Hepatocyte (in vitro differentiated cells): ENCODE measurements around the gene SLC25A45. TPM values are rescaled to one million over a fixed set of nuclear protein-coding genes. Genes with fewer than 3 reads are reported as not detected.

ENCODE experiments used
- DNase-seq: peaks from one replicate; pipeline ENCODE4 v3.0.0-alpha.2; 2016; ENCODE audit warnings: low spot score
- H2AFZ ChIP-seq: fragments of 200-600 bp; sonication (generic); 2 replicates; pipeline ENCODE4 v1.6.0; 2016; ENCODE audit warnings: antibody characterized with exemption, mild to moderate bottlenecking
- H3K27ac ChIP-seq: fragments of 200-600 bp; sonication (generic); 2 replicates; pipeline ENCODE4 v1.5.1; 2016; ENCODE audit warnings: mild to moderate bottlenecking
- H3K27me3 ChIP-seq: fragments of 200-600 bp; sonication (generic); 2 replicates; pipeline ENCODE4 v1.6.1; 2016
- H3K36me3 ChIP-seq: fragments of 200-600 bp; sonication (generic); replicated peaks from 2 replicates; pipeline ENCODE4 v1.5.1; 2016; ENCODE audit warnings: low read depth; ENCODE audit not compliant: insufficient read depth
- H3K4me1 ChIP-seq: fragments of 200-600 bp; sonication (generic); 2 replicates; pipeline ENCODE4 v1.5.1; 2016; ENCODE audit warnings: mild to moderate bottlenecking, moderate library complexity; ENCODE audit not compliant: insufficient read depth
- H3K4me2 ChIP-seq: fragments of 200-600 bp; sonication (generic); 2 replicates; pipeline ENCODE4 v1.6.0; 2016
- H3K4me3 ChIP-seq: fragments of 200-600 bp; sonication (generic); 2 replicates; pipeline ENCODE4 v1.5.1; 2016; ENCODE audit warnings: mild to moderate bottlenecking
- H3K79me2 ChIP-seq: fragments of 200-600 bp; sonication (generic); 2 replicates; pipeline ENCODE4 v1.6.0; 2017; ENCODE audit warnings: mild to moderate bottlenecking
- H3K9me2 ChIP-seq: fragments of 200-600 bp; sonication (generic); replicated peaks from 2 replicates; pipeline ENCODE4 v1.6.0; 2017; ENCODE audit warnings: mild to moderate bottlenecking; ENCODE audit not compliant: insufficient read depth
- H3K9me3 ChIP-seq: fragments of 200-600 bp; sonication (generic); 2 replicates; pipeline ENCODE4 v1.5.1; 2016; ENCODE audit warnings: low read depth, mild to moderate bottlenecking
- H4K20me1 ChIP-seq: fragments of 200-600 bp; sonication (generic); 2 replicates; pipeline ENCODE4 v1.6.0; 2016; ENCODE audit warnings: mild to moderate bottlenecking; ENCODE audit not compliant: insufficient read depth, poor library complexity, severe bottlenecking
- EZH2 ChIP-seq: fragments of 200-600 bp; sonication (generic); IDR thresholded peaks from 2 replicates; pipeline ENCODE4 v1.6.1; 2016; ENCODE audit warnings: antibody characterized with exemption, mild to moderate bottlenecking, borderline replicate concordance
- EZH2phosphoT487 ChIP-seq: fragments of 200-600 bp; sonication (generic); IDR thresholded peaks from one replicate; pipeline ENCODE4 v1.6.1; 2018; ENCODE audit warnings: antibody characterized with exemption, mild to moderate bottlenecking, low read depth, moderate library complexity; ENCODE audit not compliant: unreplicated experiment, severe bottlenecking
- WGBS: methylation state at CpG from one replicate; pipeline ENCODE4 v1.1.6; 2016; ENCODE audit warnings: low lambda C conversion rate; ENCODE audit errors: missing lambda C conversion rate; 5-methylcytosine and 5-hydroxymethylcytosine counted together
- polyA plus RNA-seq: library from polyadenylated mRNA; unstranded; fragments of >200 nt; fragmentation: Nextera tagmentation; extraction: Ambion mirVana; gene quantifications from 2 replicates; pipeline ENCODE4 v1.2.1, GENCODE V29; 2016
- total RNA-seq: library from RNA; depleted of rRNA; stranded (reverse); fragments of >200 nt; gene quantifications from 2 replicates; pipeline ENCODE4 v1.2.3, GENCODE V29; 2014
- TF ChIP-seq, protein P1 (sequence below): fragments of 200-600 bp; sonication (generic); IDR thresholded peaks from 2 replicates; pipeline ENCODE4 v1.5.1; 2016; ENCODE audit warnings: antibody characterized with exemption, mild to moderate bottlenecking; ENCODE audit not compliant: poor library complexity

Gene SLC25A45
- total and polyA plus RNA-seq, 2 experiments from 2014 or later, result 8.8 to 13.9 TPM

GRCh38 chr11:65401073-65401802 lies 18.8 kb upstream of the SLC25A45 start:
- WGBS, result 85% methylated on average over 12 of the region's 16 CpGs
- H3K27me3 ChIP-seq, result no peaks in the 10 kb centered on the region
- H3K36me3 ChIP-seq, result no peaks in the 10 kb centered on the region
- H4K20me1 ChIP-seq, result no peaks in the 10 kb centered on the region
- peaks cover 6% of the 10 kb centered on the region for H3K4me1 ChIP-seq
- peak overlapping the region; percentile 86 for H3K27ac ChIP-seq
- H3K4me3 ChIP-seq, result no peak overlapping the region
- DNase-seq, result no peak
- no peaks in the 10 kb centered on the region for H3K9me3 ChIP-seq
- no peak overlapping the region for H2AFZ ChIP-seq
- H3K79me2 ChIP-seq, result no peaks in the 10 kb centered on the region
- H3K9me2 ChIP-seq, result no peaks in the 10 kb centered on the region
- TF ChIP-seq EZH2 (no peak), EZH2phosphoT487 (no peak)
- TF ChIP-seq, protein P1, sequence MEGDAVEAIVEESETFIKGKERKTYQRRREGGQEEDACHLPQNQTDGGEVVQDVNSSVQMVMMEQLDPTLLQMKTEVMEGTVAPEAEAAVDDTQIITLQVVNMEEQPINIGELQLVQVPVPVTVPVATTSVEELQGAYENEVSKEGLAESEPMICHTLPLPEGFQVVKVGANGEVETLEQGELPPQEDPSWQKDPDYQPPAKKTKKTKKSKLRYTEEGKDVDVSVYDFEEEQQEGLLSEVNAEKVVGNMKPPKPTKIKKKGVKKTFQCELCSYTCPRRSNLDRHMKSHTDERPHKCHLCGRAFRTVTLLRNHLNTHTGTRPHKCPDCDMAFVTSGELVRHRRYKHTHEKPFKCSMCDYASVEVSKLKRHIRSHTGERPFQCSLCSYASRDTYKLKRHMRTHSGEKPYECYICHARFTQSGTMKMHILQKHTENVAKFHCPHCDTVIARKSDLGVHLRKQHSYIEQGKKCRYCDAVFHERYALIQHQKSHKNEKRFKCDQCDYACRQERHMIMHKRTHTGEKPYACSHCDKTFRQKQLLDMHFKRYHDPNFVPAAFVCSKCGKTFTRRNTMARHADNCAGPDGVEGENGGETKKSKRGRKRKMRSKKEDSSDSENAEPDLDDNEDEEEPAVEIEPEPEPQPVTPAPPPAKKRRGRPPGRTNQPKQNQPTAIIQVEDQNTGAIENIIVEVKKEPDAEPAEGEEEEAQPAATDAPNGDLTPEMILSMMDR, result no peak
- H3K4me2 ChIP-seq, result peak overlapping the region; percentile 63

- TF ChIP-seq EZH2 (no peak), EZH2phosphoT487 (no peak)
- TF ChIP-seq, protein P1, result no peak
- H3K9me3 ChIP-seq, result no peaks in the 10 kb centered on the region
- H3K4me2 ChIP-seq, result no peak overlapping the region
- no peak overlapping the region for H3K4me3 ChIP-seq
- no peaks in the 10 kb centered on the region for H3K36me3 ChIP-seq
- peaks cover 6% of the 10 kb centered on the region for H3K4me1 ChIP-seq
- peak overlapping the region; percentile 57 for H3K27ac ChIP-seq
- H3K79me2 ChIP-seq, result no peaks in the 10 kb centered on the region
- no peaks in the 10 kb centered on the region for H3K27me3 ChIP-seq
- no peaks in the 10 kb centered on the region for H3K9me2 ChIP-seq
- H4K20me1 ChIP-seq, result no peaks in the 10 kb centered on the region
- DNase-seq, result no peak
- 83% methylated on average over 15 of the region's 17 CpGs for WGBS
- no peak overlapping the region for H2AFZ ChIP-seq
Measured at GRCh38 chr11:65400307-65401072, 18.0 kb upstream of the SLC25A45 start.

GRCh38 chr11:65399845-65400244 lies 17.4 kb upstream of the SLC25A45 start:
- H3K27ac ChIP-seq, result no peak overlapping the region
- 96% methylated on average over 9 of the region's 10 CpGs for WGBS

More at GRCh38 chr11:65399845-65400244, 17.4 kb upstream of the SLC25A45 start:
- Histone ChIP-seq H3K36me3 (no peaks in the 10 kb centered on the region), H3K9me2 (no peaks in the 10 kb centered on the region), H3K79me2 (no peaks in the 10 kb centered on the region), H3K4me1 (peaks cover 6% of the 10 kb centered on the region), H2AFZ (no peak overlapping the region), H4K20me1 (no peaks in the 10 kb centered on the region), H3K4me2 (no peak overlapping the region), H3K9me3 (no peaks in the 10 kb centered on the region), H3K4me3 (no peak overlapping the region), H3K27me3 (no peaks in the 10 kb centered on the region)
- no peak for DNase-seq
- TF ChIP-seq EZH2phosphoT487, result no peak
- no peak for TF ChIP-seq EZH2
- TF ChIP-seq, protein P1, result no peak
